Measurements from ENCODE around the gene DDX4.

DNA sequence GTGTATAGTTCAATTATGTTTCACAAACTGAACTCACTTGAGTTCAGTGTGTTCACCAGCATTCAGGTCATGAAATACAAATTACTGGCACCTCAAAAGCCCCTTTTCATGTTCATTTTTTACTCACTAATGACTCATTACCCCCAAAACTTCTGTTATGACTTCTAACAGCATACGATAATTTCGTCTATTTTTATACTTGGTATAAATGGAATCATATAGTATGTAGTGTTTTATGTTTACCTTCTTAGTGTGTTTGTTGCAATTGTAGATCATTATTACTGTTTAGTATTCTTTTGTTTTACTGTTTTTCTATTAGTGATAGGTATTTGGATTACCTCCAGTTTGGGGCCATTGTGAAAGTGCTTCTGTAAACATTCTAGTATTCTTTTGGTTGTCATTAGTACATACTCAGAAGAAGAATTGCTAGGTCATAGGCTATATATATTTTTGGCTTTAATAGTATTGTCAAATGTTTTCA, 33.4 kb downstream of the DDX4 start:
- no peak for TF ChIP-seq EZH2 (IDR thresholded peaks at IDR 0.05)
- no peak for TF ChIP-seq SP1 (IDR thresholded peaks at IDR 0.05; ENCODE audit: low read depth)
- TF ChIP-seq, protein P1, sequence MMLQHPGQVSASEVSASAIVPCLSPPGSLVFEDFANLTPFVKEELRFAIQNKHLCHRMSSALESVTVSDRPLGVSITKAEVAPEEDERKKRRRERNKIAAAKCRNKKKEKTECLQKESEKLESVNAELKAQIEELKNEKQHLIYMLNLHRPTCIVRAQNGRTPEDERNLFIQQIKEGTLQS (IDR thresholded peaks at IDR 0.05) = no peak
- TF ChIP-seq JUND (IDR thresholded peaks at IDR 0.05) = no peak

Data from HCT116 (cell line).